GM13977 (cell line): Measurements from ENCODE around the gene UBE2R2.
"Not testable (repeated sequence)": the region's sequence is repeated elsewhere in the genome, so short reads cannot be mapped to it uniquely, and the experiment has no call there.

Experiments used
- DNase-seq: peaks from one replicate; pipeline ENCODE4 v3.0.0; 2012; ENCODE audit warnings: low spot score
- CTCF ChIP-seq: IDR thresholded peaks from 2 replicates; pipeline ENCODE4 v1.5.1; 2012; ENCODE audit warnings: mild to moderate bottlenecking, control low read depth; ENCODE audit not compliant: insufficient read depth; ENCODE audit errors: extremely low read depth, missing control alignments
- in situ Hi-C: fragments of 300-500 bp; cut with MboI; formaldehyde crosslinking; loops from one replicate; pipeline ENCODE4 v1.12.0; 2022; ENCODE audit warnings: low sequenced_read_pairs, low pct_unique_long_range_greater_than_20kb, mixed read lengths, inconsistent platforms; ENCODE audit not compliant: unreplicated experiment

The UBE2R2 gene

GRCh38 chr9:33781736-33782135 is 35.2 kb upstream of the UBE2R2 start:
- TF ChIP-seq CTCF: no peak
- no peak for DNase-seq

GRCh38 chr9:33782395-33783152 is 34.4 kb upstream of the UBE2R2 start:
- no peak for DNase-seq
- in situ Hi-C loops: no loop called here
- TF ChIP-seq CTCF: no peak

More at GRCh38 chr9:33781736-33782135, 35.2 kb upstream of the UBE2R2 start:
- in situ Hi-C loops: no loop called here

GRCh38 chr9:33785914-33786313 is 31.0 kb upstream of the UBE2R2 start:
- in situ Hi-C loops: no loop called here
- DNase-seq: no peak
- TF ChIP-seq CTCF: peak; percentile 27

- TF ChIP-seq CTCF: no peak
- in situ Hi-C loops: no loop called here
- DNase-seq: no peak
These were observed 30.3 kb upstream of the UBE2R2 start for GRCh38 chr9:33786681-33787080.

- TF ChIP-seq CTCF: peak; percentile 18
- in situ Hi-C loops: no loop called here
- no peak for DNase-seq
These were observed 29.1 kb upstream of the UBE2R2 start for GRCh38 chr9:33787839-33788238.

GRCh38 chr9:33789429-33789828 is 27.5 kb upstream of the UBE2R2 start:
- in situ Hi-C loops: not testable (repeated sequence)

GRCh38 chr9:33791117-33791516 is 25.8 kb upstream of the UBE2R2 start:
- in situ Hi-C loops: no loop called here
- no peak for TF ChIP-seq CTCF
- DNase-seq: no peak

More at GRCh38 chr9:33789429-33789828, 27.5 kb upstream of the UBE2R2 start:
- not testable (repeated sequence) for DNase-seq

GRCh38 chr9:33793496-33793895 is 23.5 kb upstream of the UBE2R2 start:
- DNase-seq, in situ Hi-C loops: not testable (repeated sequence)
